ENCODE data around the gene PWP1.

PWP1 gene

DNA sequence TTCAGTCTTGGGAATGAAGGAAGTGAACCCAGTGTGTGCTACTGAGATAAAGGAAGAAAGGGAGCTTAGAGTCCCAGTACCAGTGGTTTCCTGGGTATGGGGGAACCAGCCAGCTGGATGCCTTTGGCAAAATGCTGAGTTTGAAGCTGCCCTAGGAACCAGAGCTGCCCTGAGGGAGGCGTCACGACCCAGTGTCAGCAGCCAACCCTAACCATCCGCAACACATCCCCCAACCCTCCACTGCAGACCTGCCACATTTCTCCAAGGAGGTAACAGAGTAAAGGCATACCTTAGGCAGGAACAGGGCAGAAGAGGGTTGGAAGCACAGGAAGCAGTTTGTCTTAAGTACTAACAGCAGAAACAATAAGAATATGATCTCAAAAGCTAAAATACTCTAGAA is 46.8 kb downstream of the PWP1 start:
- DNase-seq (ENCODE audit: insufficient read length, low spot score) (no peak), FAIRE-seq (no peak)

DNA sequence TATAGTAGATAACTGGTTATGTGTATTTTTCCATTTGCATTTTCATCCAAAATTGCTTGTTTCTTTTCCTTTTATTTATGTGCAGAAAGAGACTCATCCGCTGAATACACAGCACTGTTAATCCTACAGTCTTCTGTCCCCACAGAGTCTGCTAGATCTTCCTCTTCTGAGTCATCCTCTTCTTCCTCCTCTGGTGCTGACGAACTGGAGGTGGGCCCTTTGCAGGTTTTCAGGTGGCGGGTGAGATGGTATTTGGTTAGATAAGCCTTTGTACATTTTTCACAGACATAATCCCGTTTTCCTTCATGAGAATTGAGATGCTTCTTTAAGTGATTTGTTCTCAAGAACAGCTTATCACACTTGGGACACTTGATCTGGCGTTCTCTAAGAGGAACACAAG is 48.5 kb downstream of the PWP1 start:
- FAIRE-seq (no peak), DNase-seq (ENCODE audit: insufficient read length, low spot score) (no peak)

DNA sequence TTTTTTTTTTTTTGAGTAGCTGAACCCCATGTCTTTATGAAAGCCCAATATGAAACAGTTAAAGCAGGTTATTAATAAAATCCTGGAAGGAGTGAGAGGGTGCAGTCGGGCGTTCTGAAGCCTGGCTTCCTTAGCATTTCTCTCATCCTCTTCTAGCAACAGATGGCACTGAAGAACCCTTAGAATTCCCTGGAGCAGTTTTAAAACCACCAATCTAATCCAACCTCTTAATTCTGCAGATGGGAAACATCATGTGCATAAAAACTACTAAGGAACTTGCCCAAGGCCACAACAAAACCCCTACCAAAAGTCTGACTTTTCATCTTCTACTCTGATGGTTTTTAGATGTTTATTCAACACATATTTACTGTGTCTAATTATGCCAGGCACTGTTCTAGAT is 50.2 kb downstream of the PWP1 start:
- FAIRE-seq (no peak), DNase-seq (ENCODE audit: insufficient read length, low spot score) (no peak)

DNA sequence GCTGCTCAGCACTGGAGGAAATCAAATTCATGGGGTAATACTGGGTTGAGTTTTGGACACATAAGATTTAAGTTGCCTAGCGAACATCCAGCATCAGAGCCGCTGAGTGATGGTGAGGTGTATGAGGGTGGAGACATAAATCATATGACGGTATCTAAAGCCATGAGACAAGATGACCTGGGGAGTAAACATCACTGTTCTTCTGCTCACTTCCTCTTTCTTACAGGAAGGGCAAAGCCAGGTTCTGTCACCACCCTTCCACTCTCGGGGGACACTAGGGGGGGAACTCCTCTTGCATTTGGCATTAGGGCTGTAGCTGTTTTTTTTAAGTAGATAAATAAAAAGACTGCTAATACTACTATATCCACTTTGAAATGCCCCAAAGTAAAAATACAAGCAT is 51.3 kb downstream of the PWP1 start:
- no peak for DNase-seq (ENCODE audit: insufficient read length, low spot score)
- no peak for FAIRE-seq

DNA sequence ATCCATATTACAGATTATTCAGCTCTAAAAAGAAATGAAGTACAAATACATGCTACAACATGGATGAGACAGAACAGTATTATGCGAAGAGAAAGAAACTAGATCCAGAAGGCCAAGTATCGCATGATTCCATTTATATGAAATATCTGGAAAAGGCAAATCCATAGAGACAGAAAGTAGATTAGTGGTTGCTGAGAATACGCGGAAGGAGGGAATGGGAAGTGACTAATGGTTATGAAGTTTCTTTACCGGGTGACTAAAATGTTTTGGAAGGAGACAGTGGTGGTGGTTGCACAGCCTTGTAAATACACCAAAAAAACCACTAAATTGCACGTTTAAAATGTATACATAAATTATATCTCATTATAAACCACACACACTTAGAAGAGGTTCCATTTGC is 62.9 kb downstream of the PWP1 start:
- no peak for FAIRE-seq

DNA sequence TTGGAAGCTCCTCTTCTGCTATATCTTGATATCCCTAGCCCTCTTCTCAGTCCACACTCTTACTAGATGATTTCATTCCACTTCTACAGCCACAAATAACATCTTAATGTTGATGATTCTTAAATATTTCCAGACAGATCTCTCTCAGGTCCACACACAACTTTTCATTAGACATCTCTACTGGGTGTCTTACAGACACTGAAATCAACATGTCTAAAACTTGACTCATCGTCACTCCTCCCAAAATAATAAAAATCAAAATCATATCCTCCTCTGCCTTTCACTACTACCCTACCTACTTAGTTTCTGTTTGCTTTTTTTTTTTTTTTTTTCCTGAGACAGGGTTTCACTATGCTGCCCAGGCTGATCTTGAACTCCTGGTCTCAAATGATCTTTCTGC is 63.5 kb downstream of the PWP1 start:
- FAIRE-seq = no peak
- DNase-seq (ENCODE audit: insufficient read length, low spot score) = no peak

More for the DNA sequence above, 62.9 kb downstream of the PWP1 start:
- no peak for DNase-seq (ENCODE audit: insufficient read length, low spot score)

DNA sequence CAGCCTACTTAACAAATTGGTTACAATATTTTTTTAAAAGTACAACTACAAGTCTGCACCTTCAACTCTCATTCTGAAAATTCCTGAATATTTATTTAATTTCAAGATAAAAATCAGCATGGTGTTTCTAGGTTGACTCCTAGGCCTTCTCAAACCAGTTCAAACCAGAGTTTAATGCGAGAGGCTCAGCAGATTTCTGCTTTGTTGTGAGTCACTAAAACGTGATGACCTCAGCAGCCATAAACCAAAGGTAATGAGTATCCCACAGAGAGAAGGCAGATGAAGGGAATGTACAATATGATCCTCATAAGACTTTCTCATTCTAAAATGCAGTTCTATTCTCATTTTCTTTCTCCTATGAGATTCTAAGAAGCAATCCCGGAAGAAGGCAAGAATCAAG is 73.8 kb downstream of the PWP1 start:
- peak; percentile 72 for DNase-seq (ENCODE audit: insufficient read length, low spot score)
- FAIRE-seq = no peak

DNA sequence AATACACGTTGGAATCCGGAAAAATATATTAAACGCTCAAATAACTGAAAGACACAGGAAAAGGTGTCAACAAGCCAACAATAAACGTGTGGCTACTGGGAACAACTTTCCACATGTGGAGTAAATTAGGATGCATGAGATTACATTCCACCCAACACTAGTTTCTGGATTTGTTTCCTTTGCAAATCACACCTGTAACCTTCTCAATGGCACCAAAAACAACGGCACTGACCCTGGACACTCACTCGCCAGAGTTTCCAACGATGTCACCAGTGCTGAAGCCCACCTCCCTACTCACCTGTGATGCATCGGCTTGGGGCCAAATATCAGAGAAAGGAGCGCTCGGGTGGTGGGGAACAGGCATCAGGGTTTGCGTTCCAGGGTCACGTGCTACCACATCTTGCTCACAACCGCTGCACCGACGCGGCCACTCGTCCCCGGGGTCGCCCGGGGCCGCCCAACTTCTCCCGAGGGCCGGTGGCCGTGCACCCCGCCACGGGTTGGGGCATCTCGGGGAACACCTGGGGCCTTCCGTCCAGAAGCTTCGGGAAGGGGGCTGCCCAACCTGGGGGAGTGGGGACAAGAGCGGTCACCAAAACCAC is 74.7 kb downstream of the PWP1 start:
- FAIRE-seq (no peak), DNase-seq (ENCODE audit: insufficient read length, low spot score) (no peak)

DNA sequence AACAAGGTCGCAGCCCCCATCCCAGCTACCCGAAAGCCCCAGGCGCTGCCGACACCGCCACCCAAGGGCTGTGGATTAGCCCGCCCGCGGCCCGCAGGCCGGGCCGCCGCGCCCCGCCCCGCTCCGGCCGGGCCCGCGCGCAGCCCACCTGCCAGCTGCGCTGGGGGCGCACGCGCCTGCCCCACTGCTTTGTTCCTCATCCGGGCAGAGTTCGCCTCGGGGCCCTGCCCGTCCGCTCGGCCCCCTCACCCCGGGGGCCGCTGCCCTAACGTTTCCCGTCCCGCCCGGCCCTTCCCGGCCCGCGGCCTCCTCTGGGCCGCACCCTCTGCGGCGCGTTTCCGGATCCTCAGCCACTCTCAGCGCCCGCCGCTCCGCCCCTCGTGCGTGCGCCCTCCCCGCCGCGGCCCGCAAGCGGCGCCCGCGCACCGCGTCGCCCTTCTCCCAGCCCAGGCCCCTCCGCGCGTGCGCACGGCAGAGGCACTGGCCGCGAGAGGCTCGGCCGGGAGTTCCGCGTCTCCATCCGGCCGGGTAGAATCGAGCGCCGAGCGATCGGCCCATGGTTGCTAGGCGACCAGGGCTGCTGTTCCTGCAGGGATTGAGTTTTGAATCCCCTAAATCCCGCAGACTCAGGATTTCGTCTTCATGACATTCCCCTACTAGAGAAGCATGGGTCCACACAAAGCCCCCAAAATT is 75.4 kb downstream of the PWP1 start, which contains the start of gene PRDM4:
Gene PRDM4 (minus strand): TSS at position 329 of the 693 bp plus-strand sequence. CDS start 622 bp downstream, outside the sequence.
- peak; percentile 75 for FAIRE-seq
- DNase-seq (ENCODE audit: insufficient read length, low spot score) = peak; percentile 94

DNA sequence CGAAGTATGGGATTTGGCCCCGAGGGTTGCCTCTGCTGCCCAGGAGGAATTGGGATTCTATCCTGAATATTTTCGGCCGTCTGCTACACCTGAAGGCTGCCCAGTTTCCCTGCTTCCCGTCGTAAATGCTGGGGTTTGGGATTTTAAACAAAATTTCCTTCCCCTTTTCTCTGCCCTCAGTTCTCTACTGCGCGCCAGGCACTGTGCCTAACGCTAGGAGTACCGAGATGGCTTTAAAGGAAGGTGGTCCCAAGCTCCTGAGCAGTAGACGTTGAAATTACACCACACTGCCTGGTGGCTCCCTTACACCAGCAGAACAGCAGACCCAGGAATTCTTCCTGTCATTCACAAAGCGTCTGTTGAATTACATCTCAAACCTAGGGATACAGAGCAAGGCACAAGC is 75.9 kb downstream of the PWP1 start:
- DNase-seq (ENCODE audit: insufficient read length, low spot score) = no peak
- no peak for FAIRE-seq
